Right lobe of liver (tissue), 6 donors: Measurements from ENCODE around the gene GATAD1. TPM values are rescaled to one million over a fixed set of nuclear protein-coding genes. Genes with fewer than 3 reads are reported as not detected.

ENCODE experiments used
- ATAC-seq, 4 donors: fragments of 200-7000 bp; cut with Tn5 transposase; one replicate each; pipeline ENCODE4 v1.9.1; 2020; ENCODE audit warnings: mild to moderate bottlenecking in 4 of 4, moderate library complexity in 4 of 4
- DNase-seq, 3 donors: peaks; one replicate each; pipeline ENCODE4 v3.0.0-alpha.2; 2020
- H3K27ac ChIP-seq, 3 donors: fragments of 200-600 bp; one replicate each; pipeline ENCODE4 v1.8.0; 2022
- H3K27me3 ChIP-seq, 2 donors: fragments of 200-600 bp; one replicate each; pipeline ENCODE4 v1.8.0; 2022
- H3K36me3 ChIP-seq, 4 donors: fragments of 200-600 bp; sonication (generic) in 1 of 4; one replicate each; pipeline versions ENCODE4 v1.5.1 to v1.8.0; 2017 to 2022; ENCODE audit warnings: control low read depth in 1 of 4
- H3K4me1 ChIP-seq, 4 donors: fragments of 200-600 bp; sonication (generic) in 1 of 4; one replicate each; pipeline versions ENCODE4 v1.5.1 to v1.8.0; 2017 to 2022; ENCODE audit warnings: control low read depth in 1 of 4
- H3K4me3 ChIP-seq, 3 donors: fragments of 200-600 bp; one replicate each; pipeline ENCODE4 v1.8.0; 2022
- H3K9me3 ChIP-seq, 4 donors: fragments of 200-600 bp; sonication (generic) in 1 of 4; one replicate each; pipeline versions ENCODE4 v1.5.1 to v1.8.0; 2017 to 2022; ENCODE audit warnings: control low read depth in 1 of 4
- POLR2A ChIP-seq: fragments of 450-650 bp; IDR thresholded peaks from one replicate; pipeline ENCODE4 v1.6.1; 2017; ENCODE audit warnings: antibody characterized with exemption, mild to moderate bottlenecking
- WGBS: methylation state at CpG from one replicate; pipeline ENCODE4 v1.1.6; 2018; ENCODE audit warnings: low coverage, low lambda C conversion rate; ENCODE audit not compliant: insufficient coverage; ENCODE audit errors: missing lambda C conversion rate; 5-methylcytosine and 5-hydroxymethylcytosine counted together
- intact Hi-C, 2 donors: fragments of 100-400 bp; cut with DNase I; formaldehyde crosslinking; loops; one replicate each; pipeline versions ENCODE4 v1.11.2 to v1.14.1; 2022
- total RNA-seq, 6 experiments: library from RNA; depleted of rRNA in 2 of 6; stranded (reverse); fragments of >200 nt in 2 of 6; fragmentation: NEBNext Ultra II Directional in 3 of 6; extraction: Animal tissue kit (Norgen Biotek cat#: 25700) in 3 of 6; gene quantifications; one replicate each; pipeline versions ENCODE4 v1.1.0 to v1.2.4, GENCODE V29; 2016 to 2023
- TF ChIP-seq, protein P1 (sequence below), 4 donors: fragments of 200-600 bp in 3 of 4; fragments of 450-650 bp in 1 of 4; IDR thresholded peaks; one replicate each; pipeline versions ENCODE4 v1.5.1 to v1.8.0; 2016 to 2022; ENCODE audit warnings: antibody characterized with exemption in 4 of 4, mild to moderate bottlenecking in 2 of 4
- donor health status: DM: no; HTN: yes; CAD: no.
- donor health status: DM: no; HTN: no; CAD: no.
- donor health status: DM: no; HTN: no; CAD: no.
- donor health status: DM: no; HTN: yes; CAD: no.
- donor health status: DM: no; HTN: yes; CAD: no.

The GATAD1 gene
- total RNA-seq, 6 experiments from 2014 or later = 11.5 to 16.8 (median 14.0) TPM

DNA sequence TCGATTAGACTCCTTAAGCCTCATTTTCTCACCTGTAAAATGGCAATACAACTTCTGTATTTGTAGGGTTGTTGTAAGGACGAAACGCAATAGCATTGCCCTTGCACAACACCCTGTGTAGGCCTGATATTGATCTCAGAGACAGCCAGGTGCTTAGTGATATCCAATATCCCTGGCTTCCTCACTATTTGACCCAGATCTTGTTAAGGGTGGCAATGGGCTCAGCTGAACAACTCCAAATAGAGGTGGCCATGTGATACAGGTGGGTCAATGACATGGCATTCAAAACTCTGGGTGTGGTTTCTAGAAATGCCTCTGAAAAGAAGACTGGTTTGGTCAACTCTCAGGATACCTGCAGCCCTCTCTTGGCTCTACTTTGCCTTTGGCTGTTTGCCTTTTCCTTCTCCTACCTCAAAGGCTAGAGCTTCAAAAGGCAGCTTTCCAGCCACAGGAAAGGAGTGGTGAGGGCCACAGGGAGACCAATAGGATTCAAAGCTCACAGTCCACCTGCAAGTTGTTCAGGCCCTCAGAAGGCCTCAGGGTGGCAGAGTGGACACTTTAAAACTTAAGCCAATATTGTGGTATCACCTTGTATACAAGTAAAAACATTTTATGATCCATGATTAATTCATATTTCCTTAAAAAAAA lies 14.9 kb upstream of the GATAD1 start:
- Histone ChIP-seq H3K27ac (no peak overlapping the region), H3K4me3 (no peak overlapping the region), H3K4me1 (peaks cover 0 to 3% (median 0%) of the 10 kb centered on the region in 4 donors), H3K27me3 (no peaks in the 10 kb centered on the region), H3K9me3 (no peaks in the 10 kb centered on the region), H3K36me3 (no peaks in the 10 kb centered on the region)
- ATAC-seq (peak; percentile 82 to 98 (median 94)), DNase-seq (peak in 1 of 3 donors; percentile 62)
- intact Hi-C loops = no loop called here
- TF ChIP-seq, protein P1, sequence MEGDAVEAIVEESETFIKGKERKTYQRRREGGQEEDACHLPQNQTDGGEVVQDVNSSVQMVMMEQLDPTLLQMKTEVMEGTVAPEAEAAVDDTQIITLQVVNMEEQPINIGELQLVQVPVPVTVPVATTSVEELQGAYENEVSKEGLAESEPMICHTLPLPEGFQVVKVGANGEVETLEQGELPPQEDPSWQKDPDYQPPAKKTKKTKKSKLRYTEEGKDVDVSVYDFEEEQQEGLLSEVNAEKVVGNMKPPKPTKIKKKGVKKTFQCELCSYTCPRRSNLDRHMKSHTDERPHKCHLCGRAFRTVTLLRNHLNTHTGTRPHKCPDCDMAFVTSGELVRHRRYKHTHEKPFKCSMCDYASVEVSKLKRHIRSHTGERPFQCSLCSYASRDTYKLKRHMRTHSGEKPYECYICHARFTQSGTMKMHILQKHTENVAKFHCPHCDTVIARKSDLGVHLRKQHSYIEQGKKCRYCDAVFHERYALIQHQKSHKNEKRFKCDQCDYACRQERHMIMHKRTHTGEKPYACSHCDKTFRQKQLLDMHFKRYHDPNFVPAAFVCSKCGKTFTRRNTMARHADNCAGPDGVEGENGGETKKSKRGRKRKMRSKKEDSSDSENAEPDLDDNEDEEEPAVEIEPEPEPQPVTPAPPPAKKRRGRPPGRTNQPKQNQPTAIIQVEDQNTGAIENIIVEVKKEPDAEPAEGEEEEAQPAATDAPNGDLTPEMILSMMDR (IDR thresholded peaks at IDR 0.05) = no peak
- TF ChIP-seq POLR2A = no peak
- 29% methylated on average over 3 of the region's 3 CpGs for WGBS

DNA sequence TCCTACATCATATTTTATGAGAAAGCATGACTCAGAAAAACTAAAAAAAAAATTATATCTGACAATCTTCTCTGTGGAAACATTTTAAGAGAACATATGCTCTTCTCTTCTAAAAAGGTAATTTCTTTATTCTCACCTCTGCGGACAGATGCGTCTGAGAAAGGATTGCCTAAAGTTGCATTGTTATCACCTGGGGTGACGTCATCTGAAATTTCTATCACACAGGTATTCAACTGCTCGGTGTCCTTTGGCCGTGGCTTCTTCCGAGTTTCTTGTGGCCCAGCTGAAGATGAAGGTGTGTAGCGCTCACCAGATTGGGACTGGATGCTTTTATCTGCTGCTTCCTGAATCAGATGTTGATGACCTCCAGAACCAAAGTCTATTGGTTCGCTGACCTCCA lies 14.3 kb upstream of the GATAD1 start:
- H3K27ac ChIP-seq = no peak overlapping the region
- no peak overlapping the region for H3K4me3 ChIP-seq
- TF ChIP-seq POLR2A = no peak
- TF ChIP-seq, protein P1 (IDR thresholded peaks at IDR 0.05) = no peak
- no peaks in the 10 kb centered on the region for H3K27me3 ChIP-seq
- DNase-seq (no peak), ATAC-seq (no peak)
- no peaks in the 10 kb centered on the region for H3K36me3 ChIP-seq
- WGBS = 92% methylated on average over 8 of the region's 8 CpGs
- no peaks in the 10 kb centered on the region for H3K9me3 ChIP-seq
- H3K4me1 ChIP-seq = peaks cover 0 to 3% (median 0%) of the 10 kb centered on the region in 4 donors
- intact Hi-C loops = no loop called here

DNA sequence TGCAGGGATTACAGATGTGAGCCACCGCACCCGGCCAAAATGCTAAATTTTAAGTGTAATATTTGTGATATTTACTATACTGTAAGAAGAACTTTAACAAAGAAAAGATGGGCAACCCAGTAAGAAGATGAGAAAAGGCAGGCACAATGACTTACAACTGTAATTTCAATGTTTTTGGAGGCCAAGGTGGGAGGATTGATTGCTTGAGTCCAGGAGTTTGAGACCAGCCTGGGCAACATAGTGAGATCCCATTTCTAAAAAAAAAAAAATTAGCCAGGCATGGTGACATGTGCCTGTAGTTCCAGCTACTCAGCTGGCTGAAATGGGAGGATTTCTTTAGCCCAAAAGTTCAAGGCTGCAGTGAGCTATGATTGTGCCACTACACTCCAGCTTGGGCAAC lies 11.7 kb upstream of the GATAD1 start:
- WGBS = 96% methylated on average over 2 of the region's 2 CpGs
- intact Hi-C loops = no loop called here
- H3K4me3 ChIP-seq = no peak overlapping the region

DNA sequence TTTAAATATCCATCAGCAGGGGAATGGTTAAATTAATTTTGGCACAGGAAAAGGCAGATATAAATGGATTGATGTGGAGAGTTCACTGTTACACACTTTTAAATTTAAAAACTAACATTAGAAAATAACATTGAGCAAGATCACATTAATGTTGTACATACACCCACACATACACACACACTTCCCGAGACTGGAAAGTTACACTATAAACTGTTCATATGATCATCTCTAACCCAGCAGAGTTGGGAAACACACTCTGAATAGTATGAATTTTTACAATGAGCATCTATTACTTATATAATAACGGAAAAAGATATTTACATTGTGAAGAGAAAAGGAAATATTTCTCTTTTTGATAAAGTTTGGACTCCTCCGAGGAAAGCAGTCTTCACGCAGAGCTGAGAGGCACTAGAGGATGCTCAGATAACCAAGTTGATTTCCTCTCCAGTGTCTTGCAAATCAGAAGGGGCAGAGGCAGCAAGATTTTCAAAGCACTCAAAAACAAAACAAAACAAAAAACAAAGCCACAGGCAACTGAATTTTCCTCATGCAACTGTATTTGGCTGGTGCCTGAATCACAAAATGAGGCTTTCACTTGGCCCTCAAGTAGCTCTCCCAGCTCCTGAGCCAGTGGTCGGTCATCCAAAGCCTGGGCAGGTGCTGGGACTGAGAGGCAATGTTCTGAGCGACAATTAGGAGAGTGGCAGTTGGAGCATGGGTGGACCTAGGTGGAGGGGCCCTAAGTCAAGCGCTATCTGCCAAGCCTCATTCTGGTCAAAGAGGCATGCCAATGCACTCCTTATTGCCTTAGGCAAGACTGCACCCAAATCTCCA lies 10.5 kb upstream of the GATAD1 start:
- intact Hi-C loops = no loop called here
- no peak overlapping the region for H3K27ac ChIP-seq
- no peaks in the 10 kb centered on the region for H3K36me3 ChIP-seq
- peaks cover 0 to 3% (median 0%) of the 10 kb centered on the region in 4 donors for H3K4me1 ChIP-seq
- no peaks in the 10 kb centered on the region for H3K9me3 ChIP-seq
- 56% methylated on average over 6 of the region's 7 CpGs for WGBS
- no peak for TF ChIP-seq POLR2A
- TF ChIP-seq, protein P1 (IDR thresholded peaks at IDR 0.05) = no peak
- no peaks in the 10 kb centered on the region for H3K27me3 ChIP-seq
- H3K4me3 ChIP-seq = no peak overlapping the region
- ATAC-seq (no peak), DNase-seq (no peak)

More for the DNA sequence above, 11.7 kb upstream of the GATAD1 start:
- no peak for TF ChIP-seq POLR2A
- TF ChIP-seq, protein P1 (IDR thresholded peaks at IDR 0.05) = no peak
- no peak overlapping the region for H3K27ac ChIP-seq
- H3K9me3 ChIP-seq = no peaks in the 10 kb centered on the region
- no peak for ATAC-seq
- H3K4me1 ChIP-seq = peaks cover 0 to 3% (median 0%) of the 10 kb centered on the region in 4 donors
- H3K27me3 ChIP-seq = no peaks in the 10 kb centered on the region
- H3K36me3 ChIP-seq = no peaks in the 10 kb centered on the region
- no peak for DNase-seq
